A549 treated with dexamethasone at 1 μM for 4 hours (cell line): ENCODE measurements around the gene CRISP1. TPM values are rescaled to one million over a fixed set of nuclear protein-coding genes. Genes with fewer than 3 reads are reported as not detected.

ENCODE experiments used
- total RNA-seq: library from RNA; stranded (reverse); fragments of 200-300 nt; extraction: Qiagen RNA extraction; gene quantifications from 5 replicates; pipeline ENCODE4 v1.2.3, GENCODE V29; 2022

The CRISP1 gene, protein sequence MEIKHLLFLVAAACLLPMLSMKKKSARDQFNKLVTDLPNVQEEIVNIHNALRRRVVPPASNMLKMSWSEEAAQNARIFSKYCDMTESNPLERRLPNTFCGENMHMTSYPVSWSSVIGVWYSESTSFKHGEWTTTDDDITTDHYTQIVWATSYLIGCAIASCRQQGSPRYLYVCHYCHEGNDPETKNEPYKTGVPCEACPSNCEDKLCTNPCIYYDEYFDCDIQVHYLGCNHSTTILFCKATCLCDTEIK
- not detected in 5 replicates for total RNA-seq

DNA sequence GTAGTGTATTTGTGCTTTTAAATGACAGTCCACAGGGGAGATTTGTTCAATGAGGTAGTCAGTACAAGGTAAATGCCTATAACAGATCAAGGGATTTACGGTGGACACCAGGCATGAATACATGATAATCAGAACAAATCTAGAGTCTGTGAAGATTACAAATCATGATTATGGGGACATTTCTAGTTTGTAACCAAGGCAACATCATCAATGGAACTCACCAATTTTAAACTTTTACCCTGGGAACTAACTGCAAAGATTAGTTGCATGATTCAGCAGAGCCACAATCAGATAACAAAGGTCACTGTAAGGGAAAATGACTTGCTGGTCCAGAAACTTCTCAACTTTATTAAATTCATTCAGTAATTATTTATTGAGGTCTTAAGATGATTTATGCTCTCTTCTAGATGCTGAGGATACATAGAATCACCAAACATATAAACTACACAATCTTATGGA is at the start of gene CRISP1:
CRISP1 (minus strand) TSS at position 51 of the 459 bp plus-strand sequence. CDS start 9,135 bp downstream, outside the sequence.

DNA sequence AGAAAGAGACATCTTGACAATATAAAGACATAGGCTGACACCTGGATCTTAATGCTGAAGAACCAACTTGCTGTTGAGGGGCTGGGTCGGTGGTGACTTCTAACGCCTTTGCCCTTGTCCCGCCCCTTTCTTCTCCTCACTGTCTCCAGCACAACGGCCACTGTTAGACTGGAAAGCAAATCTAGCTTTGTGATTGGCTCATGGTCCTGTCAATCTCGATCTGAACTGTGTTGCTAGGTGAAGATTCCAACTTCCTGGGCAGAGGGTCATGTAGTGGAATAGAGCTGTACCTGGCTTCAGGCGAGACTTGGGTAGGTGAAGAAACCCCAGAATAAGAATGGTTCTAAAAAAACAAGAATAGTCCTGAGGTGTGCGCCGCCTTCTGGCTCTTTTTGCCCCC is 79.2 kb downstream of the CRISP1 start, which contains the start of gene PGK2:
PGK2 (minus strand) TSS at position 110 of the 400 bp plus-strand sequence; CDS start at position 12, 98 bp downstream.

Other genes starting within 250 kb of the CRISP1 start
- gene RHAG, start 229.7 kb downstream of the CRISP1 start, total RNA-seq, result 0.07 TPM in 1 of 5 replicates, not detected in the others
- gene CRISP2, start 153.0 kb downstream of the CRISP1 start, total RNA-seq, result not detected in 5 replicates
- gene CRISP3, start 122.1 kb downstream of the CRISP1 start, total RNA-seq, result not detected in 5 replicates
- not detected in 5 replicates for gene PGK2, start 79.2 kb downstream of the CRISP1 start, total RNA-seq
- not detected in 5 replicates for gene DEFB114, start 97.6 kb upstream of the CRISP1 start, total RNA-seq
- gene DEFB113, start 103.1 kb upstream of the CRISP1 start, total RNA-seq, result not detected in 5 replicates
- gene DEFB110, start 155.5 kb upstream of the CRISP1 start, total RNA-seq, result not detected in 5 replicates
- gene DEFB112, start 183.4 kb upstream of the CRISP1 start, total RNA-seq, result not detected in 5 replicates